Thoracic aorta (tissue), 2 donors: ENCODE results near the gene KCNN1. TPM values are rescaled to one million over a fixed set of nuclear protein-coding genes. Genes with fewer than 3 reads are reported as not detected.
"Not testable (repeated sequence)": the region's sequence is repeated elsewhere in the genome, so short reads cannot be mapped to it uniquely, and the experiment has no call there.

ENCODE experiments used
- ATAC-seq: fragments of 150-250 bp; one replicate; pipeline ENCODE4 v1.8.0; 2017; ENCODE audit warnings: low read depth; ENCODE audit not compliant: insufficient number of reproducible peaks, low FRiP score
- DNase-seq: peaks from one replicate; pipeline ENCODE4 v3.0.0-alpha.2; 2020; ENCODE audit warnings: low spot score
- H3K27ac ChIP-seq, 2 donors: fragments of 200-600 bp; sonication (generic); 1 replicate in 1 of 2; 2 replicates in 1 of 2; pipeline ENCODE4 v1.5.1; 2016; ENCODE audit warnings: mild to moderate bottlenecking in 2 of 2, moderate library complexity in 2 of 2
- H3K27me3 ChIP-seq: fragments of 200-600 bp; sonication (generic); replicated peaks from 2 replicates; pipeline ENCODE4 v1.6.0; 2016; ENCODE audit warnings: mild to moderate bottlenecking; ENCODE audit not compliant: insufficient read depth
- H3K36me3 ChIP-seq: fragments of 200-600 bp; sonication (generic); one replicate; pipeline ENCODE4 v1.5.1; 2016
- H3K4me1 ChIP-seq, 2 donors: fragments of 200-600 bp; sonication (generic); 1 replicate in 1 of 2; 2 replicates in 1 of 2; pipeline versions ENCODE4 v1.5.1 to v1.6.0; 2016; ENCODE audit warnings: low read depth in 2 of 2, mild to moderate bottlenecking in 1 of 2; ENCODE audit not compliant: control insufficient read depth in 1 of 2
- H3K4me3 ChIP-seq: fragments of 200-600 bp; sonication (generic); 2 replicates; pipeline ENCODE4 v1.5.1; 2016; ENCODE audit warnings: mild to moderate bottlenecking
- H3K9me3 ChIP-seq: fragments of 200-600 bp; sonication (generic); 2 replicates; pipeline ENCODE4 v1.5.1; 2016
- total RNA-seq, 2 donors: library from RNA; depleted of rRNA; stranded (reverse); fragments of >200 nt; gene quantifications; one replicate each; pipeline versions ENCODE4 v1.1.0 to v1.2.3, GENCODE V29; 2016
- TF ChIP-seq, protein P1 (sequence below): fragments of 200-600 bp; sonication (generic); IDR thresholded peaks from one replicate; pipeline ENCODE4 v1.5.1; 2019; ENCODE audit warnings: antibody characterized with exemption

Gene KCNN1
- total RNA-seq, 2 donors from 2014 or later, result 0.99 TPM; not detected in 1

DNA sequence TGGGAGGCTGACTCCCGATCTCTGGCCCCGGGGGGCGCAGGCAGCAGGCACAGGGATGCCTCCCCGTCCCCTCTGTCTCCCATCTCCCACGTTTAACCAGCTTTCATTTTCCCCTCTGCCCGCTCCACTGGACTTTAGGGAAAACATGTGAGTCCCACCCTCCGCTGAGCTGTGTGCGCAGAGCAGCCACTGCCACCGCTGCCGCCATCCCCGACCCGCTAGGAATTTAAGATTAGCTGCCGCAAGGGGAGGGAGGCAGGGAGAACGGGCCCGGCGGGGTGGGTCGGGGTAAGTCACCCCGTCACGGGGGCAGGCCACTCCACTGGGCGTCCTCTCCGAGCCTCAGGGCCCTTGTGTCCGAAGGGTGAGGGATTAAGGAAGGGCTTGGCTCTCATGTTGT, 15.5 kb downstream of the KCNN1 start:
- Histone ChIP-seq H3K4me1 (no peaks in the 10 kb centered on the region), H3K27ac (no peak overlapping the region), H3K9me3 (no peaks in the 10 kb centered on the region), H3K36me3 (no peaks in the 10 kb centered on the region), H3K4me3 (no peak overlapping the region), H3K27me3 (no peaks in the 10 kb centered on the region)
- DNase-seq (no peak), ATAC-seq (no peak)
- TF ChIP-seq, protein P1, sequence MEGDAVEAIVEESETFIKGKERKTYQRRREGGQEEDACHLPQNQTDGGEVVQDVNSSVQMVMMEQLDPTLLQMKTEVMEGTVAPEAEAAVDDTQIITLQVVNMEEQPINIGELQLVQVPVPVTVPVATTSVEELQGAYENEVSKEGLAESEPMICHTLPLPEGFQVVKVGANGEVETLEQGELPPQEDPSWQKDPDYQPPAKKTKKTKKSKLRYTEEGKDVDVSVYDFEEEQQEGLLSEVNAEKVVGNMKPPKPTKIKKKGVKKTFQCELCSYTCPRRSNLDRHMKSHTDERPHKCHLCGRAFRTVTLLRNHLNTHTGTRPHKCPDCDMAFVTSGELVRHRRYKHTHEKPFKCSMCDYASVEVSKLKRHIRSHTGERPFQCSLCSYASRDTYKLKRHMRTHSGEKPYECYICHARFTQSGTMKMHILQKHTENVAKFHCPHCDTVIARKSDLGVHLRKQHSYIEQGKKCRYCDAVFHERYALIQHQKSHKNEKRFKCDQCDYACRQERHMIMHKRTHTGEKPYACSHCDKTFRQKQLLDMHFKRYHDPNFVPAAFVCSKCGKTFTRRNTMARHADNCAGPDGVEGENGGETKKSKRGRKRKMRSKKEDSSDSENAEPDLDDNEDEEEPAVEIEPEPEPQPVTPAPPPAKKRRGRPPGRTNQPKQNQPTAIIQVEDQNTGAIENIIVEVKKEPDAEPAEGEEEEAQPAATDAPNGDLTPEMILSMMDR, result no peak

DNA sequence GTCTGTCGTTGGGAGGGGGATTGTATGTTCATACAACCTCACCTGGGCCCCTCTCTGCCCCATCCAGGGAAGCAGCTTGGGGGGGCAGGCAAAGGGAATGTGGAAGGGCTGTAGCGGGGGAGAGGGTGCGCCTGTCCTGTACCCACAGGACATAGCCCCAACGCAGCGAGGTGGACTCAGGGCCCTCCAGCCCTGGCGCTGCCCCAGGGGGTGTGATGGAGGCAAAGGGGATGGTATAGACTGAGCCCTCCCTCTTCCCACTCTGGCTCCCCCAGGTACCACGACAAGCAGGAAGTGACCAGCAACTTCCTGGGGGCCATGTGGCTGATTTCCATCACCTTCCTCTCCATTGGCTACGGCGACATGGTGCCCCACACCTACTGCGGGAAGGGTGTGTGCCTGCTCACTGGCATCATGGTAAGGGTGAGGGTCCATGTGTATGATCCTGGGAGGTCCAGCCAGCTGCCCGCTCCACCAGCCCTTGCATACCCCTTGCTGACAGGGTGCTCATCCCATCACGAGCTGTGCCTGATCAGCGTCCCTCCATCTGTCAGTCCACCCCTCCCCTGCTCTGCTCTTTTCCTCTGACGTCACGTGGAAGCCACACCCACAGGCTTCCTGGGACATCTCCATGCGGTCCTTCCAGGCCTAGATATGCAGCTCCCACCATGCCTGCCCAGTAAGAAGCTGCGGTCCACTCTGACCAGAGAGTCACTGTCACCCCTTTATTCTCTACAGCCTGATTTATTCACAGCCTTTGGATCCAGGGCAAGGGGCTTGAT, 18.3 kb downstream of the KCNN1 start:
- TF ChIP-seq, protein P1, result no peak
- Histone ChIP-seq H3K9me3 (no peaks in the 10 kb centered on the region), H3K4me1 (no peaks in the 10 kb centered on the region), H3K36me3 (no peaks in the 10 kb centered on the region), H3K27ac (no peak overlapping the region), H3K27me3 (no peaks in the 10 kb centered on the region), H3K4me3 (no peak overlapping the region)
- DNase-seq, result no peak
- ATAC-seq, result no peak

DNA sequence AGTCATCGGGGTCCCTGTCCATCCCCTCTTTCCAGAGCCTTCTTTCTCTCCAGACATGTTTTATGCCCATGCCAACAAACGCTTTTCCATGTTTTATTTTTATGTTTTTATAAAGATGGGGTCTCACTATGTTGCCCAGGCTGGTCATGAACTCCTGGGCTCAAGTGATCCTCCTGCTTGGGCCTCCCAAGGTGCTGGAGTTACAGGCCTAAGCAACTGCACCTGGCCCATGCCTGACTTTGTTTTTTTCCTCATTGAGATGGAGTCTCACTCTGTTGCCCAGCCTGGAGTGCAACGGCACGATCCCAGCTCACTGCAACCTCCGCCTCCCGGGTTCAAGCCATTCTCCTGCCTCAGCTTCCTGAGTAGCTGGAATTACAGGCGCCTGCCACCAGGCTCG, 19.7 kb downstream of the KCNN1 start:
- H3K27ac ChIP-seq, H3K9me3 ChIP-seq, H3K27me3 ChIP-seq, H3K4me3 ChIP-seq, H3K36me3 ChIP-seq, H3K4me1 ChIP-seq, DNase-seq, ATAC-seq: not testable (repeated sequence)

DNA sequence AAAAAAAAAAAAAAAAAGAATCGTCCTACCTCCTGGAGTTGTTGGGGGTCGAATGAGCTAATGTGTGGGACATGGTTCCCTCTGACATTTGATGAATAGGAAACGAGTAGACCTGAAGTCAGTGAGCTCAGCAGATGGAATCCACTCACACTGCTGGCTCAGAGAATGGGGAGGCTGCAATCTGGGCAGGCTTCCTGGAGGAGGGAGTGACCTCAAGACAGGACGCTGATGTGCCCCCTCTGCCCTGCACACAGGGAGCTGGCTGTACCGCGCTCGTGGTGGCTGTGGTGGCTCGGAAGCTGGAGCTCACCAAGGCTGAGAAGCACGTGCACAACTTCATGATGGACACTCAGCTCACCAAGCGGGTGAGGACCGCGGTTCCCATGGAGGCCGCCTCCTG, 21.3 kb downstream of the KCNN1 start:
- DNase-seq, result no peak
- ATAC-seq, result no peak

DNA sequence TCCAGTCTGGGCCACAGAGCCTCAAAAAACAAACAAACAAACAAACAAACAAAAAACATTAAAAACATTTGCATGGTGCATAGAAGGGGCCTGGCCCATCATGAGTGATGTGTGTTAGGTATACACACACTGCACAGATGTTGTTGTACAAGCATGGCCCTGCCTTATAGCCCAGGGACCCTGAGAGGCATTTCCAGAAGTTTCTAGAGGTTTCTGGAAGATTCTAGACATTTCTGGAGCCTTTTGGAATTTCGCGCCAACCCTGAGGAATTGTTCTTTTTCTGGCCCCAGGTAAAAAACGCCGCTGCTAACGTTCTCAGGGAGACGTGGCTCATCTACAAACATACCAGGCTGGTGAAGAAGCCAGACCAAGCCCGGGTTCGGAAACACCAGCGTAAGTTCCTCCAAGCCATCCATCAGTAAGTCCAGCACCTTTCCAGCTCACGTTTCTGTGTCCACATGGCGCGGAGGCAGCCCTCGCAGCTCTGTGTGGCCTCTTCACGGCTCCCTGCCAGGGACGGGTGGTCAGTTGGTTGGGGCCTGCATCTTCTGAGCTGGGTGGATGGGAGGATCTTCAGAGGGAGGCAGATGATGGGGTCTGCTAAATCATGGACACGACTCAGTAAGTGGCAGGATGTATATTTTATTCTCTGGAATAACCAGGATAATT, 22.7 kb downstream of the KCNN1 start:
- Histone ChIP-seq H3K4me3 (no peak overlapping the region), H3K27me3 (no peaks in the 10 kb centered on the region), H3K27ac (no peak overlapping the region), H3K4me1 (no peaks in the 10 kb centered on the region), H3K9me3 (no peaks in the 10 kb centered on the region), H3K36me3 (no peaks in the 10 kb centered on the region)
- DNase-seq (no peak), ATAC-seq (no peak)
- TF ChIP-seq, protein P1, result no peak

More for the DNA sequence above, 21.3 kb downstream of the KCNN1 start:
- TF ChIP-seq, protein P1, result no peak
- Histone ChIP-seq H3K4me3 (no peak overlapping the region), H3K36me3 (no peaks in the 10 kb centered on the region), H3K9me3 (no peaks in the 10 kb centered on the region), H3K27me3 (no peaks in the 10 kb centered on the region), H3K4me1 (no peaks in the 10 kb centered on the region), H3K27ac (no peak overlapping the region)
